NCI-H1694 treated with DMSO at 0.1 percent for 48 hours (cell line): ENCODE results near the gene ZNF605.
"Not testable (repeated sequence)": the region's sequence is repeated elsewhere in the genome, so short reads cannot be mapped to it uniquely, and the experiment has no call there.

ENCODE experiments used
- DNase-seq: peaks from one replicate; lab custom pipeline; 2025; lab: John Stamatoyannopoulos, UW

ZNF605 gene

DNA sequence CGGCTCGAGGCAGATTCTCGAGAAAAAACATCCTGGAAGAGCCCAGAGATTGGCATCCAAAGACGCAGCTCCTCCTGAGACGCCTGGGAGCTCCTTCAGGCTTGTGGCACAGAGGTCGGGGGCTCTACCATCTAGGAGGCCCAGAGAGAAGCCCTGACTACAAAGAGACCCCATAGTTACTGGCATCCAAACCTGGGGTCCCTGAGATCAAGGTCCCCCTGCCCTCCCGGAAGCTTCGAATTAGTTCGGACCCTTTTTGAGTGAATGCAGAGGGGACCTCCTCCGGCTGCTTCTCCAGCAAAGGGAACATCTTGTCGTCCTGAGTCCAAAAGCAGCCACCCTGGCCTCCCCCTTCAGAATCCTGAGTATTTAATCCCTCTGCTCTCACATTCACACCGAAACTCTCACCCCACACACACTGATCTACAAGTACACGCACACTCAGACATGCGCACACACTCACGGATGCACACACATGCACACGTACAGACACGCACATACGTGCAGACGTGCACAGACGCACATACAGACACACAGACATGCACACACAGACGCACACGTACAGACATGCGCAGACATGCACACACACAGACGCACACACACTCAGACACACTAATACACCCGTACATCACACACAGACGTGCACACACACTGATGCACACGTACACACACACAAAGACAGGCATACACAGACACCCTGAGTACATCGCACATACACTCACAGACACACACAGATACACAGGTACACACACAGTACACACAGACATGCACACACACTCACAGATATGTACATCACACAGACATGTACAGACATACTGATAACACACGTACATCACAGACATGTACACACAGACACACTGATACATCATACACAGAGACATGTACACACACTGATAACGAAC is 5.9 kb downstream of the ZNF605 start:
- no peak for DNase-seq

DNA sequence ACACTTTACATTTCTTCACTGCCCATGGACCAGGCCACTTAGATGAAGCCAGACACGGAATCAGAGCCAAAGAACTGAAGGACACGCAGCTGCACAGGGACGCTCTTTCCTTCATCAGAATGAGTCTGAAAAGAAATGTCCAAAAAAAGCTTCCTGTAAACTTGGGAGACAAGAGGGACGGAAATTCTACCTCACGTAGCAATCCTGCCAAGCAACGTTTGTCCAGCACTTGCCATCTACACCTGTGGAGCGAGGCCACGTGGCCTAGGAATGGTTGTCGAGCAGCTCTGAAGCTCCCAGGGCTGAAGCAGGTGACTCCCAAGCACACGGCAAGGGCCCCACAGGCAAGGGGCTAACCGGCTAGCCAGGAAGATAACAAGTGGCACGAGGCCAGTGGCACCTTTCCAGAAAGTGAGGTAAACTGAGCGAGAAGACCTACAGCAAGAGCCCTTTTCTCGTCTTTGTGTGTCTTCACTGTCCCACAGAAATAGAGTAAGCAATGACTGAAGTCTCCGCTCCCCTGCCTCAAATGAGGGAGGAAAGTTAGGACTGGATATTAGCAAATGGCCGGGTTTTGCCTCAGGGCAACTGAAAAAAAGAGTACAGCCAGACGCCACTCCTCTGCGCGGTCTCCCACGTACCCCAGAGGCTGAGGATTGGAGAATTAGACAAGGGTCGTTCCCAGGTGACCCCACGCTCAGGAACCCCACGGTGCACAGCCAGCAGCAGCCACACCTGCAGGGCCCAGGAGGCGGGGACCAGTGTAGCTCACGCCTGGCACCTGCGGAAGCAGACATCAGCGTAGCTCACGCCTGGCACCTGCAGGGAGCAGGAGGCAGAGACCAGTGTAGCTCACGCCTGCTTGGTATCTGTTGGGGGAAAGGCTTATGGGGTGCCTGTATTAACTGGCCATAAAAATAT is 7.7 kb downstream of the ZNF605 start:
- DNase-seq, result no peak

DNA sequence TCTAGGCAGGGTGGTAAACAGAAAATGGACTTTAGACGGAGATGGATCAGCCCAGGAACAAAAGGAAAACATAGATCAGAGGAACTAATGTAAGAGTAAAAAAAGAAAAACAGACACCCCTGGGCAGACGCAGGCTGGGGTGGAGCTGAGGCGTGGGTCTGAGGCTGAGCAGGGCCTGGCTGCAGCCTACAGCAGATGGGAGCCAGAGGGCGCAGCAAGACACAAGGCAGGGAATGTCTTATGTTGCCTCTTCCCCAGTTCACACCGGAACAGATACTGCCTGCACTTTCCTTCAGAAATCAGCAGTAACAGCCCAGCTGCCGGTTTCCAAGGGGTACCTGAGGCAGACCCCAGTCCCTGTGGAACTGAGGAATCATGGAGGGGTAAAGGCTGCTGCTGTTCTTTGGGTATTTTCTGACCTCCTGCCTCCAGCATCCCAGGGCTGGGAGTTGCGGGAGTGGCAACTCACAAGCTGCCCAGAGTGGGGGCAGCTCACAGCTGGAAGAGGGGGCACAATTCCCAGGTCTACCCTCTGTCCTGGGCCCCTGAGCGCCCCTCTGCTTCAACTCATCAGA is 9.8 kb downstream of the ZNF605 start:
- no peak for DNase-seq

DNA sequence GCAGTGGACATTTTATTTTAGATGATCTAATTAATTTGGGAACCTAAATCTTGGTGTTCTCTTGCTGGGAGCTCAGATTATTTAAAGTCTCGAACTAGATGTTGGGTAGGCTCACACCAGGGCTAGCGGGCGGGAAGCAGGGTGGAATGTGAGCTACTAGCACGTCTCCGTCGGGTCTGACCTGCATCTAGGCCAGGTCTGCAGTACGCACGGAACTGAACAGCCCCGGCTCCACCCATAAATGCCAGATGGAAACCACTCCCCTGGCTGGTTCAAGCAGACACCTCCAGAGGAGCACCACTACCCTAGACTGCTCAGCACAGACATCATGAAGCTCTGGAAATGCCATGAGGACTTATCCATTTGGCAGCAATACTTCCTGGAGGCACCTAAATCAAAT is 10.3 kb downstream of the ZNF605 start:
- DNase-seq, result no peak

DNA sequence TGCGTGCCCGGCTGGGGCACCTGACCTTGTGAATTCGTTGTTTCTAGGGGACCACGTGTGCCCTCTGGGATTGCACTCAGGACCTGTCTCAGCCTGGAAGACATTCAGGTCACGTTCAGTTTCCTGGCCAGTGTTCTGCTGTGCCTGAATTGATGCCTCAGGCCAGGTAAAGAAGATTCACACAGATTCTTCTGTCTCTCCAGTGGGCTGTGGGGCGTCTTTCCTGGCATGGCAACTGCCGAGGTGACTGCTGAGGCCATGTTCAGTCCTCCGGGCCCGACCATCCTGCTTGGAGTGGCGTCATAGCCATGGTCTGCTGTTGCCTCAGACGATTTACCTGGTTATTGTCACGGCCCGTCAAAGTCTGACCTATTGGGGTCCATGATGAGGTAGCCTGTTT is 13.5 kb downstream of the ZNF605 start:
- no peak for DNase-seq

DNA sequence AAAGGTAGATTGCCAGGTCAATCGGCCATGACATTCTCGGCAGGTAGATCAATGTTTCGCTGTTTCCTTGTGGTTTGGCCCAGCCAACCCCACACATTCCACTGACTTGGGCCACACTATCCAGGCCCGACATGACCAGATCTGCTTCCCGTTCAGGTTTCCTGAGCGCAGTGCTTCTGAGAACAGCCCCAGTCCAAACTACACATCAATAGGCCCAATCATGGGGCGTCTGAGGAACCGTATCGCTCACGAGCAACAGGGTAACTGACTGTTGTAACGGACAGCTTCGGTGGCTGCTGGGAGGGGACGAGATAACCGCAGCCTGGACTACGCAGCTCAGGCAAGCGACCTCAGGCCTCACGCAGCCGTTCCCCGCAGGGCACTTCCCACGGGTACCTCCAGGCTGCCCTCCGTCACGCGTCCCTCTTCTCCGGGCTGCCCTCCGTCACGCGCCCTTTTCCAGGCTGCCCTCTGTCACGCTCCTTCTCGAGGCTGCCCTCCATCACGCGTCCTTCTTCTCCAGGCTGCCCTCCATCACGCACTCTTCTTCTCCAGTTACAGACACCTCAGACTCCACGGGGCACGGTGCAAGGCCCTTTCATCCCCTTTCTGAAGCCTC is 14.7 kb downstream of the ZNF605 start:
- DNase-seq, result no peak

DNA sequence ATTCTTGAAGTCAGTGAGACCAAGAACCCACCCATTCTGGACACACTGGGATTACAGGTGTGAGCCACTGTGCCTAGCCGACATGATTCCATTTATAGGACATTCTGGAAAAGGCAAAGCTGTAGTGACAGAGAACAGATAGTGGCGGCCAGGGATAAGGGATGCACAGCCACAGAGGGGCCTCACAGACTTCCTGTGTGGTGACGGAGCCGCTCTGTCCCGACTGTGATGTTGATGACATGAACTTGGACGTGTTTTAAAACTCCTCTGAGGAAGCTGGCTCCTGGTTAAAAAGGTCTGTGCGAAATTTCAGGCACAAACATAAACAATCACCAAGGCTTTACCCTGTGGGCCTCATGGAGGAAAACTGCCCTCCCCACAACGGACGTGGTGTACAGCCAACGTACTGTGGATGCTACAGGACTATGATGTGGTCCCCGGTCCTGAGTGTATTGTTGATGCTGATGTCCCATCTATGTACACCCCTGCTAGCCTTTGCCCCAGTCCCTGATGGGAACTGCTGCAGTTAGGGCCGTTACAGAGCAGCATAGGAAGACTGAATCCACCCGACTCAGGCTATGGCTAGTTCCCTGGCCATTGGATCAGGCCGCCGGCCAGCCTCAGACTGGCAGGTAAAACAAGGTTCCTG is 15.9 kb downstream of the ZNF605 start:
- no peak for DNase-seq

DNA sequence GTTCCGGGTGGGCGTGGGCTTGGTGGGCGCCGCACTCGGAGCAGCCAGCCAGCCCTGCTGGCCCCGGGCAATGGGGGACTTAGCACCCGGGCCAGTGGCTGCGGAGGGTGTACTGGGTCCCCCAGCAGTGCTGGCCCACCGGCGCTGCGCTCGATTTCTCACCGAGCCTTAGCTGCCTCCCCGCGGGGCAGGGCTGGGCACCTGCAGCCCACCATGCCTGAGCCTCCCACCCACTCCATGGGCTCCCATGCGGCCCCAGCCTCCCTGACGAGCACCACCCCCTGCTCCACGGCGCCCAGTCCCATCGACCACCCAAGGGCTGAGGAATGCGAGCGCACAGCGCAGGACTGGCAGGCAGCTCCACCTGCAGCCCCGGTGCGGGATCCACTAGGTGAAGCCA is 17.3 kb downstream of the ZNF605 start:
- DNase-seq, result not testable (repeated sequence)

DNA sequence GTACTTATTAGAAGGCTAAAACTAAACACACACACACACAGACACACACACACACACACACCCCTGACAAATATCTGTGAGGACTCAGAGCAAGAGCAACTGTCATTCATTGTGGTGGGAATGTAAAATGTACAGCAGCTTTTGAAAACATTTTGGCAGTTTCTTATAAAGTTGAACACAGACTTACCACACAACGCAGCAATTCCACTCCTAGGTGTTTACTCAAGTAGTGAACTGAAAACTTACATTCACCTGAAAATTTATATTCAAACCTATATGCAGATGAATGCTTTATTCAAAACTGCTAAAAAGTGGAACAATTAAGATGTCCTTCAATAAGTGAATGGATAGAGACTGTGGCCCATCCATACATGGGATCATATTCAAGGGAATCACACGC is 18.6 kb downstream of the ZNF605 start:
- DNase-seq, result no peak

DNA sequence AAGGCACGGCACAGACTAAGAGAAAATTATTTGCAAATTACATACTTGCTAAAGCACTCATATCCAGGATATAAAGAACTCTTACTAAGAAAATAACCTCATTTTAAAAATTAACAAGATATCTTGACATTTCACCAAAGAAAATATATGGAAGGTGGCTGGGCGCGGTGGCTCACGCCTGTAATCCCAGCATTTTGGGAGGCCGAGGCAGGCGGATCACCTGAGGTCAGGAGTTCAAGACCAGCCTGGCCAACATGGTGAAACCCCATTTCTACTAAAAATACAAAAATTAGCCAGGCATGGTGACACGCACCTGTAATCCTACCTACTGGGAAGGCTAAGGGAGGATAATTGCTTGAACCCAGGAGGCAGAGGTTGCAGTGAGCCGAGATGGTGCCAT is 19.2 kb downstream of the ZNF605 start:
- DNase-seq, result not testable (repeated sequence)

DNA sequence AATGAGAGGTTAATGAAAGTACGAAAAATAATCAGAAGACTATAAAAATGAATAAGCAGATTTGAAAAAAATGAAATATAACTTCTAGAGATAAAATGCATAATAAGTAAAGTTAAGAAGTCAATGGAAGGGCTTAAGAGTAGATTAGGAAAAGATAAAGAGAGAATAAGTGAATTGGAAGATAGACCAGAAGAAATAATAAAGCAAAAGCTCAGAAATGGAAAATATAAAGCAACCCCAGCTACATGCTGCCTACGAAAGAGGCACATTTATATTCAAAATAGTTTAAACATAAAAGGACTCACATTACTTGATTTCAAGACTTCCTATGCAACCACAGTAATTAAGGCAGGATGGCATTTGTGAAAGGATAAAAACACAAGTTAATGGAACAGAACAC is 19.9 kb downstream of the ZNF605 start:
- no peak for DNase-seq

DNA sequence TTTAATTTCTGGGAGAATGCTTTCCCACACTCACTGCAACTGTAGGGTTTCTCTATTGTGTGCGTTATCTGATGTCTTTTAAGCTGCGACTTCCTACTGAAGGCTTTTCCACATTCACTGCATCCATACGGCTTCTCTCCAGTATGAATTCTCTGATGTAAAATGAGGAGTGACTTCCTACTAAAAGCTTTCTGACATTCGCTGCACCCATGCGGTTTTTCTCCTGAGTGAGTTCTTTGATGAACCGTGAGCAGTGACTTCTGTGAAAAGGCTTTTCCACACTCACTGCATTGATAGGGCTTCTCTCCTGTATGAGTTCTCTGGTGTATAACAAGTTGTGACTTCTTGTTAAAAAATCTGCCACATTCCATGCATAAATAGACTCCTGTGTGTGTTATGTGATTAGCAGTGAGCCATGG is 29.7 kb downstream of the ZNF605 start:
- DNase-seq, result no peak

DNA sequence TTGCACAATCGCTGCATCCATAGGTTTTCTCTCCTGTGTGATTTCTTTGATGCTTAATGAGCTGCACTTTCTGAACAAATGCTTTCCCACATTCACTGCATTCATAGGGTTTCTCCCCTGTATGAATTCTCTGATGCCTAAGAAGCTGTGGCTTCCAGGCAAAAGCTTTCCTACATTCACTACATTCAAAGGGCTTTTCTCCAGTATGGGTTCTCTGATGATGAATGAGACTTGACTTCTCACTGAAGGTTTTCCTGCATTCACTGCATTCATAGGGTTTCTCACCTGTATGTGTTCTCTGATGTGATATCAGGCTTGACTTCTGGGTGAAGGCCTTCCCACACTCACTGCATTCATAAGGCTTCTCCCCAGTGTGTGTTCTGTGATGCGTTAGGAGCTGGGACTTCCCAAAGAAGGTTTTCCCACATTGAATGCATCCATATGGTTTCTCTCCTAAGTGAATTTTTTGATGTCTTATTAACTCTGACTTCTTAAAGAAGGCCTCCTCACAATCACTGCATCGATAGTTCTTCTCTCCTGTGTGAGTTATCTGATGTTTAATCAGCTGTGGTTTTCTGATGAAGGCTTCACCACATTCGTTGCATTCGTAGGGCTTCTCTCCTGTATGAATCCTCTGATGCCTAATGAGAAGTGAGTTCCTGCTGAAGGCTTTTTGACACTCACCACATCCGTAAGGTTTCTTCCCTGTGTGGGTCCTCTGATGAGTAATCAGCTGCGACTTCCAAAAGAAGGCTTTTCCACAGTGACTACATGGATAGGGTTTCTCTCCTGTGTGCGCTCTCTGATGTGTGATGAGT is 30.3 kb downstream of the ZNF605 start:
- no peak for DNase-seq

DNA sequence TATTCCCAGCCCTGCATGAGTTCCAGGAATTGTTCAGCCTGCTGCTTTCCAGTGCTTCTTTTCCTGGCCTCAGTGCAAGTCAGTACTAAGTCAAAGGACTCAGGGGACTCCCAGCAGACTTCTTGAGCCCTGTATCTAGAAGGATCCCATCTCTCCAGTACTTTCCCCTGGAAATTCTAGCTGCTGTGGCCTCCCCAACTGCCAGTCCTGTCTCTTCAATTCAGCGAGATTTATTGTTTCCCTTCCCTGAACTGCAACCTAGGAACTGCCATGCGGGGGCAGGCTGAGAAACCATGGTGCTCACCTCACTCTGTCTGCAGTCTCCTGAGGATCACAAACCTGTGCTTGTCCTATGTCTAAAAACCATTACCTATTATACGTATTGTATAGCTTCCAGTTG is 31.8 kb downstream of the ZNF605 start:
- no peak for DNase-seq

DNA sequence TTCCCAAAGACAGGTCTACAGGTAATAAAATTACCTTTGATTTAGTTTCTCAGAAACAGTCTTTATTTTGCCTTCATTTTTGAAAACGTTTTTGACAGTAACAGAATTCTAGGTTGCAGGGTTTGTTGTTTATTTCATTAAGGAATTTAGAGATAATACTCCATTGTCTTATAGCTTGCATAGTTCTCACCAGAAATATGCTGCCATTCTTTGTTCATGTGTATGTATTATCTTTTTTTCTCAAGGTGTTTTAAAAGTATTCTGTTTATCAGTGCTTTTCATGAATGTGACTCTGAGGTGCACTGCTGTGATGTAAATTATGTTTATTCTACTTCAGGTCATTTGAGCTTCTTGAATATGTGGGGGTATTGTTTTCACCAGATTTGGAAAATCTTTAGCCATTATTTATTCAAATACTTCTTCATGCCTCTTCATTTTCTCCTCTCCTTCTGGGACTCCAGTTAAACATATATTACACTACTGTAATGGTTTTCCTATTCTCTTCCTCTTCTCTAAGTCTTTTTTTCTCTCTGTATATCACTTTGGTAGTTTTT is 32.7 kb downstream of the ZNF605 start:
- DNase-seq, result no peak

DNA sequence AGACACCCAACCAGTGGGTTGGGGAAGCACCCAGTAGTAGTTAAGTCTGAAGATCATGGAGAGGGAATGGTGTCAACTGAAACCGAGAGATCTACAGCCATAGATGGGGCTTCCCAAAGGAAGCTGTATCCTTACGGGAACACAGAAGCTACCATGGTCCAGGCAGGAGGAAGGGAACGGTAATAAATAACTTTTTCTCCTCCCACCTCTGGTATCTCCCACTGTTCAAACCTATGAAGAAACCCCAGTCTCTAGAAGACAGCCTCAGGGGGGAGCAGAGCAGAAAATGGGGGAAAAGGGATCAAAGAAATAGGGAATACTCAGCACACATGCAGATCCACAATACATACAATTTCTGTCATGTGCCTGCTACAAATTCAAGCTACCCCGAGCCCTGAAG is 33.4 kb downstream of the ZNF605 start:
- DNase-seq, result no peak

DNA sequence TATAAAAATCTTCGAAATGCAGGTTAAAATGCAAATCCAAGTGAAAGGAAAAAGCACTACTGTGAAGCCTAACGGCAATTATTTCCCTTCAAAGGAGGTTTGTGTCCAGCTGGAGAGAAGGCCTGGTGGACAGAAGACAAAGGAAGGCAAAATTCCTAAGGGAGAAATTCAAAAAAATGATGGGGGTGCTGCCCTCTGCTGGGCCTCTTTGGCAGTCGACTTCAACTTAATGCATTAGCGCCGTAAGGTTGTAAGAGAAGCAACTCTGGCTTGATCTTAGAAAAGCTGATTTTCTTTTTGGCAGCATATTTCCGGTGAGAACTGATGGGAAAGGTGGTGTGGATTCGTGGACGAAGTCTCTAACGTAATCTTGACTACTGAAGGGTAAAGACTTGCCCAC is 34.4 kb downstream of the ZNF605 start:
- no peak for DNase-seq

DNA sequence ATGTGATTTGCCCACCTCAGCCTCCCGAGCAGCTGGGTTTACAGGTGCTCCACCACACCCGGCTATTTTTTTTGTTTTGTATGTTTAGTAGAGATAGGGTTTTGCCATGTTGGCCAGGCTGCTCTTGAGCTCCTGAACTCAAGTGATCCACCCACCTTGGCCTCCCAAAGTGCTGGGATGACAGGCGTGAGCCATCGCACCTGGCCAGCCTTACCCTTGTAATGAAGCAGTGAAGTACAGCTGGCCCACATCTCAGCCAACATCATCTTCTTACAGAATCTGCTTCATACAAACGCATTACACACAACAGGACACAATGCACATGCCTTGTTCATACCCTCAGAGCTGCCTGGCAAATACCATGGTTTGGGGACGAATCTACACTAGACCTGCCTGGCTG is 37.4 kb downstream of the ZNF605 start:
- DNase-seq, result no peak

DNA sequence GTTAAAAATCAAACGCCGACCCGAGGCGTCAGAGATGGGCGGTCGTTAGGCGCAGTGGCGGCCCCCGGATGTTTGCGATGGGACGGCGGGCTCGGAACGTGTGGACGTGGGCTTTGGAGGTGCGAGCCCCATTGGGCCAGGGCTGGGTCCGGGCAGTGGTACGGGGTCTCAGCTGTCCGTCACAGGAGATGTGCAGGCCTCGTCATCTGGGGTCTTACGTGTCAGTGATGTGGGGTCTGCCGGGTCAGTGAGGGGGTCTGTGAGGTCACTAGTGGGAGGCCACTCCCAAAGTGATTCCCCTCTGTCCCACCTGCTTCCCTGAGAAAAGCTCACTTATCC is 47.1 kb downstream of the ZNF605 start:
- no peak for DNase-seq

DNA sequence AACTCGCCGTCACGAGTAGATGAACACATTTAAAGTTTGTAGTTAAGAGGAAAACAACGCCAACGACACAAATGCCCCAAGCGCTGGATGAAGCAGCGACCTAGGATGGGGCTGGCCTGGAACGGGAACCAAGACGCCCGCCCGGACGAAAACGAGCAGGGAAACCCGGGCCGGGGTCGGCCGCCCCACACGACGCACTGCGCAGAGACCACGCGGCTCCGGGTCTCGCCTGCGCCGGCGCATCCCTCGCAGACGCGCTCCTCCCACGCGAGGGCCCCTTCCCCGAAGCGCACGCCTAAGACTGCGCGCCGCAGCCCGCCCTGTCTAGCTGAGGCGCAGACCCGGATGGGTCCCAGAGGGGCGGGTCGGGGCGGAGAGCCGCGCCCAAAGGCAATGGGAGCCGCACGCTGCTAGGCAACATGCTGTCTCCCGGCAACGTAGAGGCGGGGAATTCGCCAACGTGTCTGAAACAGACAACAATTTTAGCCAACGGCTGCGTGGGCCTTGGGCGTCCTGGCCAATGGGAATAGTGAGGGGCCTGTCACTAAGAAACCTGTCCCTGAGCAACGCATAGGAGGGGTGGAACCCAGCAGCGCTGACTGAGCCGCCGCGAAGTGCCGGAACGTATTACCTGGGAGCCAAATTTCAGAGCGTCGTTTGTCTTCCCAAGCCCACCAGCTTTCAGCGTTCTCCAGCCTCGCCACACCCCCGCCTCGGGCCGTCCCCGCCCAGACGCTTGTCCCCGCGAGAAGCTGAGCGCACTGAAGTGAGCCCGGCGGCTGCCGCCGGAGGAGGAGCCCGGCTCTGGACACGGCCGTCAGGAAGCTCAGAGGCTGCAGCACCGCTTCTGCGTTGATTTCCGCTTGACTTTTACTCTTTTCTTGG is 47.7 kb downstream of the ZNF605 start:
- peak; percentile 60 for DNase-seq
